GM10266 (cell line): ENCODE measurements around the gene NKG7.

ENCODE experiments used
- DNase-seq: peaks from one replicate; pipeline ENCODE4 v3.0.0; 2012; ENCODE audit errors: extremely low spot score
- TF ChIP-seq, protein P1 (sequence below): IDR thresholded peaks from 2 replicates; pipeline ENCODE4 v1.5.1; 2012; ENCODE audit warnings: mild to moderate bottlenecking, low read depth; ENCODE audit not compliant: control insufficient read depth, insufficient read depth; ENCODE audit errors: missing control alignments

NKG7 gene

DNA sequence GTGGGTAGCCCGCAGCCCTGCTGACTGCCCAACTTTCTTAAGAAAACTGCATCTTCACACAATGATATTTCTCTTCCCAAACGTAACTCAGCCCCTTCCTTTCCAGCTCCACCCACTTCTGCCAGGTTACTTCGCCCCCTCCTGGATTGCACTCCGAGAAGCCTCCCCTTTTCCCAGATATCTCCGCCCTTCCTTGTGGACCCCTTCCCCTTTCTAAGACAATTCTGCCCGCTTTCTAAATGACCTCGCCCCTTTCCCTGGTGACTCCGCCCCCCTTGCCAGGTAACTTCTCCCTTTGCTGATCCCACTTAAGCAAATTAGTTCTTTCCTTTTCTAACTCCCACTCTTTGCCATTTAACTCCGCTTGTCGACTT lies 33.2 kb downstream of the NKG7 start:
- TF ChIP-seq, protein P1, sequence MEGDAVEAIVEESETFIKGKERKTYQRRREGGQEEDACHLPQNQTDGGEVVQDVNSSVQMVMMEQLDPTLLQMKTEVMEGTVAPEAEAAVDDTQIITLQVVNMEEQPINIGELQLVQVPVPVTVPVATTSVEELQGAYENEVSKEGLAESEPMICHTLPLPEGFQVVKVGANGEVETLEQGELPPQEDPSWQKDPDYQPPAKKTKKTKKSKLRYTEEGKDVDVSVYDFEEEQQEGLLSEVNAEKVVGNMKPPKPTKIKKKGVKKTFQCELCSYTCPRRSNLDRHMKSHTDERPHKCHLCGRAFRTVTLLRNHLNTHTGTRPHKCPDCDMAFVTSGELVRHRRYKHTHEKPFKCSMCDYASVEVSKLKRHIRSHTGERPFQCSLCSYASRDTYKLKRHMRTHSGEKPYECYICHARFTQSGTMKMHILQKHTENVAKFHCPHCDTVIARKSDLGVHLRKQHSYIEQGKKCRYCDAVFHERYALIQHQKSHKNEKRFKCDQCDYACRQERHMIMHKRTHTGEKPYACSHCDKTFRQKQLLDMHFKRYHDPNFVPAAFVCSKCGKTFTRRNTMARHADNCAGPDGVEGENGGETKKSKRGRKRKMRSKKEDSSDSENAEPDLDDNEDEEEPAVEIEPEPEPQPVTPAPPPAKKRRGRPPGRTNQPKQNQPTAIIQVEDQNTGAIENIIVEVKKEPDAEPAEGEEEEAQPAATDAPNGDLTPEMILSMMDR: no peak
- DNase-seq: peak; percentile 47

DNA sequence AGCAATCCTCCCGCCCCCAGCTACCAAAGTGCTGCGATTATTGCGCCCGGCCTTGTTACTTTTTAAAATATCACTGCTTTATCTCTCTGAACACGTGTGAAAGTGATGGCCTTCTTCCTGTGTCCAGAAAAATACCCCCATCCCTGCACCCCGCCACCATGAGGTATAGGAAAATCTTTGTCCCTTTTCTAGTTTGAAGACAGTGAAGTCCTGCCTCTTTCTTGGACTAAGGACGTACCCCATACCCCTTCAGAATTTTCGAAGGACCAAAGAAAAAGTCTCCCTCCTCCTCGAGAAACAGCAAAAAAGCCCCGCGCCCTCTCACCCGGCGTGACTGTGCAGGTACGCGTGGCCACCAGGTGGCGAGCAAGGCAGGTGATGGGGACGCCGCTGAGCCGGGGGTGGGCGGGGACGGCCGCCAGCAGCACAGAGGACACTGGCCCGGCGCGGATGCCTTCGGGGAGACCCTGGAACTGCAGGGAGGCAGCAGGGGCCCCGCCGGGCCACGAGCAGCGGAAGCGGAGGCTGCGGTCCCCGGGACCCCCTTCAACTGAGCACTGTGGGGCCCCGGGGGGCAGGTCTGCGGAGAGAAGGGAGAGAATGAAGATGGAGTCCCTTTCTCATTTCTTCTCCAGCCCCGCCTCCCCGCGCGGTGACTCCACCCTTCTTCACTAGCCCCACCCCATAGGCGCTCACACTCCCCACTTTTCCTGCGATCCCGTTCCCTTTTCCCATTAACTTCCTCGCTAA lies 33.7 kb downstream of the NKG7 start:
- peak; percentile 92 for DNase-seq

DNA sequence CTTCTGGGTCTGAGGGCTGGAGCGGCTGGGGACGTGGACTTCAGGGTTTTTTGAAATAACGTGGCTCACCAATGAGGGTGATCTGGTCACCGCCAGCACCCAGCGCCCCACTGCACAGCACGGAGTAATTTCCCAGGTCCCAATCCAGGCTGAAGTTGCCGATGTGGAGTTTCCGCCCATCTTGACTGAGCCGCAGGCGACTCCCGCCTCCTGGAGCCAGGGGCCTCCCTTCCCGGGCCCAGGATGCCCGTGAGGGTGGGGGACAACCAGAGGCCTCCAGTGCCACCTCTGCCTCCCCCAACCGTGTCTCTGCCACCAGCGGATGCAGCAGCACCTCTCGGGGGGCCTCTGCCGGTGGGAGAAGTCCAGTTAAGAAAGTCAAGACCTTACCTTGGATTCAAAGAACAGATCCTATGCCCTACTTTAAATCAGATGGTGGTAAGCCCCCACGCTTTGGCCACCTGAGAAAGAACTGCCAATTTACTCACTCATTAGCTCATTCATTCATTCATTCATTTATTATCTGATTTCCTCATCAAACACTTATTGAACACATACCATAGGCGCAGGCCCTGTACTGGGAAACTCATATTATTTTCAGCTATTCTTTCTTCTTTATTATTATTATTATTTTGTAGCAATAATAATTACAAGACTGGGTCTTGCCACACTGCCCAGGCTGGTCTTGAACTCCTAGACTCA lies 34.4 kb downstream of the NKG7 start:
- TF ChIP-seq, protein P1: no peak
- no peak for DNase-seq

More for the DNA sequence above, 33.7 kb downstream of the NKG7 start:
- TF ChIP-seq, protein P1: peak; percentile 94

DNA sequence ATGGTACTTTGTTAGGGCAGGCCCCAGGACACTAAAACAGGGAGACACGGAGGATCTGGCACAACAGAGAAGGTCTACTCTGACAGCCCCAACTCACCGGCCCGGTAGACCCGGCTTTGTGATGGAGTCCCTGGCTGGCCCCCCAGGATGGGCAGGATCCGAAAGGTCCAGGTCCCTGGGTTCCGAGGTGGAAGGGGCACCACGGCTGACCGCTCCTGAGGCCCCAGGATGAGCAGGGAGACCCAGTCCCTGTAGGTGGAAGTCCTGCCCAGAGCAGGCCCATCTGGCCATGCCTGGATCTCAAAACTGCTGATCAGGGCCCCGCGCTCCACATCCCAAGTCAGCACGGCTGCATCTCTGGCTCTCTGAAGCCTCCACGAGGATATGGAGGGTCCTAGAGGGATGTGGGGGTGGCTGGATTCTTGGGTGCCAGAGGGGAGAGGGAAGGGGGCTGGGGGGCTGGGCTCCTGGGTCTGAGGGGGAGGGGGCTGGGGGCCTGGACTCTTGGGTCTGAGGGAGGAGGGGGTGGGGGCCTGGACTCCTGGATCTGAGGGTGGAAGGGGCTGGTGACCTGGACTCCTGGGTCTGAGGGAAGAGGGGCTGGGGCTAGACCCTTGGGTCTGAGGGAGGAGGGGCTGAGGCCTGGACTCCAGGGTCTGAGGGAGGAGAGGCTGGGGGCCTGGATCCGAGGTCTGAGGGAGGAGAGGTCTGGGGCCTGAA lies 35.2 kb downstream of the NKG7 start:
- TF ChIP-seq, protein P1: no peak

DNA sequence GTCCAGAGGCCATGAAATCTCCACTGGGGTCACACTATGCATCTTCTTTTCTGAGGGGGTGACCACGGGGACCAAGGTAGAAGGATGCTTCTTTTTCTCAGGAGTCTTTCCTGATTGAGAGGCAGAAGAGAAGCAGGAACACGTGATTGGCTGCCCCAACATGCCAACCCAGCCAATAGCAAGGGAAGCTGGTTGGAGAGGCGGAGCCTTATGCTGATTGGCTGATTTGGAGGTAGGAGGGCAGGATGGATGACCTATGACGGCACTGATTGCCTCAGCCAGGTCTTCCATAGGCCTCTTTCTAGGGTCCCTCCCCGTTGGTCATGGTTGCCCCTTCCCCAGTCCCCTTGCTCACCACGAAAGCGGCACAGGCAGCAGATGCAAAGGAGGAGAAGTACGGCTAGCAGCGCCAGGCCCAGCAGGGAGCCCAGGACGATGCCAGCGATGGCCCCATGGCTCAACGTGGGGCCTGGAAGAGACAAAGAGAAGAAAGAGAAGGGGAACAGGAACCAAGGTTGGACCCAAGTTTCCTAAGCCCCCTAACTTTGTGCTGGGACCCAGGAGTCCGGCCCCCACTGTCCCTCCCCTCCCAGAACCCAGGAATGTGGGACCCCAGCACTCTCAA lies 38.5 kb downstream of the NKG7 start:
- no peak for DNase-seq
- TF ChIP-seq, protein P1: no peak

More for the DNA sequence above, 35.2 kb downstream of the NKG7 start:
- no peak for DNase-seq

DNA sequence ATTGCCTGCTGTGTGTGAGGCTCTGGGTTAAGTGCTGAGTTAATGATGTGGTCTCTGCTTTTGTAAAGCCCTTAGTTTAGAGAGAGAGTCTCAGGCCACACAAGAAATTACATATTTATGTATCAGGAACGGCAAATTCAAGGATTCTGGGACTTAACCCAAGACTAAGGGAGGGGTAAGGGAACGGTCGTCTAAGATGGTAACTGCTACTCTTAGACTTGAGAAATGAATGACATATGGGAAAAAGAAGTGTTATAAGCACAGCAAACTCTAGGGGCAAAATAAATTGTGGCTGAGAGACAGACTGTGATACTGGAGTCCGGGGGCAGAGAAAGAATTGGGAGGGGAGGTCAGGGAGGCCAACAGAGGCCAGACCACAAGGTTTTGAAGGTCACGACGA lies 40.7 kb downstream of the NKG7 start:
- TF ChIP-seq, protein P1: no peak
- DNase-seq: no peak
